Ascending aorta (tissue), 2 donors: Measurements from ENCODE around the gene TOGARAM1. TPM values are rescaled to one million over a fixed set of nuclear protein-coding genes. Genes with fewer than 3 reads are reported as not detected.

Experiments used
- DNase-seq, 2 donors: peaks; one replicate each; pipeline ENCODE4 v3.0.0-alpha.2; 2019; ENCODE audit warnings: low spot score in 2 of 2
- H3K27ac ChIP-seq, 2 donors: fragments of 200-600 bp; sonication (generic); one replicate each; pipeline ENCODE4 v1.5.1; 2016 to 2017; ENCODE audit warnings: mild to moderate bottlenecking in 1 of 2
- H3K27me3 ChIP-seq: fragments of 200-600 bp; sonication (generic); one replicate; pipeline ENCODE4 v1.5.1; 2017
- H3K36me3 ChIP-seq, 2 donors: fragments of 200-600 bp; sonication (generic); one replicate each; pipeline ENCODE4 v1.5.1; 2016
- H3K4me1 ChIP-seq, 2 donors: fragments of 200-600 bp; sonication (generic); one replicate each; pipeline ENCODE4 v1.5.1; 2016 to 2017; ENCODE audit warnings: mild to moderate bottlenecking in 1 of 2
- H3K4me3 ChIP-seq, 2 donors: fragments of 200-600 bp; sonication (generic); one replicate each; pipeline ENCODE4 v1.5.1; 2016 to 2017; ENCODE audit warnings: mild to moderate bottlenecking in 1 of 2
- H3K9me3 ChIP-seq, 2 donors: fragments of 200-600 bp; sonication (generic); one replicate each; pipeline ENCODE4 v1.5.1; 2016
- CTCF ChIP-seq, 3 experiments: fragments of 200-600 bp in 2 of 3; fragments of 450-650 bp in 1 of 3; sonication (generic) in 2 of 3; IDR thresholded peaks; one replicate each; pipeline ENCODE4 v1.5.1; 2016 to 2019; ENCODE audit warnings: antibody characterized with exemption in 3 of 3, mild to moderate bottlenecking in 1 of 3, moderate library complexity in 1 of 3
- intact Hi-C: fragments of 100-400 bp; cut with DNase I; formaldehyde crosslinking; loops from one replicate; pipeline ENCODE4 v1.15.1; 2023
- total RNA-seq: library from RNA; depleted of rRNA; stranded (reverse); fragments of >200 nt; gene quantifications from one replicate; pipeline ENCODE4 v1.1.0, GENCODE V29; 2016

TOGARAM1 gene
- total RNA-seq, 1 donor from 2014 or later: 1.8 TPM

GRCh38 chr14:44963044-44963528, 1.1 kb downstream of the TOGARAM1 start:
- Histone ChIP-seq H3K4me1 (peaks cover 4 to 28% of the 10 kb centered on the region in 2 donors), H3K36me3 (peaks cover 0 to under 1% of the 10 kb centered on the region in 2 donors), H3K9me3 (no peaks in the 10 kb centered on the region), H3K27me3 (no peaks in the 10 kb centered on the region), H3K4me3 (peak overlapping the region; percentile 83 to 96), H3K27ac (peak overlapping the region; percentile 69 to 90)
- DNase-seq: no peak
- no peak for TF ChIP-seq CTCF (IDR thresholded peaks at IDR 0.05)
- intact Hi-C loops: loop anchor here (5.0 kb wide), 1 partner anchor 51 kb away; no protein-coding TSS in a partner anchor

GRCh38 chr14:44963775-44964380, 1.9 kb downstream of the TOGARAM1 start:
- H3K9me3 ChIP-seq: no peaks in the 10 kb centered on the region
- no peak overlapping the region for H3K27ac ChIP-seq
- H3K4me3 ChIP-seq: peak overlapping the region; percentile 83 to 96
- peaks cover 4 to 28% of the 10 kb centered on the region in 2 donors for H3K4me1 ChIP-seq
- intact Hi-C loops: loop anchor here (5.0 kb wide), 1 partner anchor 52 kb away; no protein-coding TSS in a partner anchor
- TF ChIP-seq CTCF (IDR thresholded peaks at IDR 0.05): no peak
- peaks cover 0 to 7% of the 10 kb centered on the region in 2 donors for H3K36me3 ChIP-seq
- no peak for DNase-seq
- H3K27me3 ChIP-seq: no peaks in the 10 kb centered on the region

GRCh38 chr14:44966601-44967336, 4.8 kb downstream of the TOGARAM1 start:
- DNase-seq: no peak
- Histone ChIP-seq H3K4me1 (peaks cover 4 to 16% of the 10 kb centered on the region in 2 donors), H3K27ac (no peak overlapping the region), H3K36me3 (peaks cover 0 to 7% of the 10 kb centered on the region in 2 donors), H3K9me3 (peaks cover 0 to 6% of the 10 kb centered on the region in 2 donors), H3K4me3 (peak overlapping the region; percentile 30 to 96), H3K27me3 (no peaks in the 10 kb centered on the region)
- intact Hi-C loops: no loop called here
- TF ChIP-seq CTCF (IDR thresholded peaks at IDR 0.05): no peak

- H3K27me3 ChIP-seq: no peaks in the 10 kb centered on the region
- no peak overlapping the region for H3K4me3 ChIP-seq
- no peak overlapping the region for H3K27ac ChIP-seq
- peaks cover 0 to 6% of the 10 kb centered on the region in 2 donors for H3K9me3 ChIP-seq
- intact Hi-C loops: no loop called here
- no peak for DNase-seq
- H3K36me3 ChIP-seq: peaks cover 0 to 7% of the 10 kb centered on the region in 2 donors
- TF ChIP-seq CTCF (IDR thresholded peaks at IDR 0.05): no peak
- H3K4me1 ChIP-seq: peaks cover 4 to 16% of the 10 kb centered on the region in 2 donors
Measured at GRCh38 chr14:44968714-44969113, 6.7 kb downstream of the TOGARAM1 start.

- no peaks in the 10 kb centered on the region for H3K27me3 ChIP-seq
- intact Hi-C loops: no loop called here
- peaks cover 0 to 6% of the 10 kb centered on the region in 2 donors for H3K9me3 ChIP-seq
- H3K4me3 ChIP-seq: no peak overlapping the region
- H3K36me3 ChIP-seq: peaks cover 0 to 7% of the 10 kb centered on the region in 2 donors
- no peak for DNase-seq
- H3K4me1 ChIP-seq: peaks cover 4 to 15% of the 10 kb centered on the region in 2 donors
- no peak for TF ChIP-seq CTCF (IDR thresholded peaks at IDR 0.05)
- H3K27ac ChIP-seq: no peak overlapping the region
Measured at GRCh38 chr14:44970907-44971306, 8.9 kb downstream of the TOGARAM1 start.
